Measurements from ENCODE around the gene CXCR2.
"Not testable (repeated sequence)": the region's sequence is repeated elsewhere in the genome, so short reads cannot be mapped to it uniquely, and the experiment has no call there.

The CXCR2 gene

DNA sequence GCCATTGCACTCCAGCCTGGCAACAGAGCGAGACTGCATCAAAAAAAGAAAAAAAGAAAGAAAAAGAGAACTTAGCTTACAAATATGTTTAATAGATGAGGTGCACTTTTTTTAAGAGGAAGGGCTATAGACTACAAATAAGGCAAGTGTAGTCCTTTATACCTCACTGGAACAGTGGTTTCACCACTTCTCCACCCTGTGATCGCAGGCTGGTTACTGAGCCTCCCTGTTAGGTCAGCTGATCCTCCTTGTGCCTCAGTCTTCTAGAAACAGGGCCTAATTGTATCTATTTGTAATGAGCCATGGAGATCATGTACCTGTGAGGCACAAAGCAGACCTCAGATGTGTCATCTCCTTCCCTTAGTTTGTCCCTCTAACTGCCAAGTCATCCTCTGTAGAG lies 4.5 kb downstream of the CXCR2 start:
- DNase-seq (ENCODE audit: low spot score): no peak

DNA sequence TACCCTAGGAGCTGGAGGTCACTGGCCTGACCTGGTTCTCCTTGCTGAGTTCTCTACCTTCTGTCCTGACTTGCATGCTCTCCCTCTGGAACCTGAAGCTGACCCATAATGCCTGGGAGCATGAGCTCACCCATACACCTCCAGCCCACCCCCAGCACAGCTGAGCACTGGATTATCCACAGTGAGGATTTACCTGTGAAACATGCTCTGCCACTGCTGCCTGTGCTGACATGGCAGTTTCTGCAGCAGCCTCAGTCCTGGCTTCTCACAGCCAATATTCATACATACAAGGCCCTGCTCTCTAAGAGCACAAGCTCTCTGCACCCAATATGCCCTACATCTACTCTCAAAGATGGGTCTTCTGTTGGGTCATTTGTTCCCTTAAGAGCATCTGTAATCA lies 5.0 kb downstream of the CXCR2 start:
- DNase-seq (ENCODE audit: low spot score): no peak

DNA sequence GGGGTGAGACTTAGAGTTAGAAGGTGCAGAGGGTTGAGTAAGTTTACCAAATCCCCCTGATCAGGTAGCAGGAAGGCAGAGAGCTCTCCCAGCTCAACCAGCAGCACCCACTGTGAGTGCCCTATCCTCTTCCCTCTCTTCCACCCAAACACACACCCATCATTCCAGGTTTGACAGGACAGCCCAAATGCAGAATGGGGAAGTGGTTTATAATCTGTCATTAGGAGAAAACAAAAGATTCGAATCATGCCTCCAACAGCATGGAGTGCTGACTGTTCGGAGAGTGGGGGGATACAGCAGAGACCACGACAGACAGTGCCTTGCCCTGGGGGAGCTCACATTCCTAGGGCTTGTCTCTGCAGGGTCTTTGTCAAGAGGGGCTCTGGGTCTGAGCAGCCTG lies 11.7 kb downstream of the CXCR2 start:
- DNase-seq (ENCODE audit: low spot score): no peak

DNA sequence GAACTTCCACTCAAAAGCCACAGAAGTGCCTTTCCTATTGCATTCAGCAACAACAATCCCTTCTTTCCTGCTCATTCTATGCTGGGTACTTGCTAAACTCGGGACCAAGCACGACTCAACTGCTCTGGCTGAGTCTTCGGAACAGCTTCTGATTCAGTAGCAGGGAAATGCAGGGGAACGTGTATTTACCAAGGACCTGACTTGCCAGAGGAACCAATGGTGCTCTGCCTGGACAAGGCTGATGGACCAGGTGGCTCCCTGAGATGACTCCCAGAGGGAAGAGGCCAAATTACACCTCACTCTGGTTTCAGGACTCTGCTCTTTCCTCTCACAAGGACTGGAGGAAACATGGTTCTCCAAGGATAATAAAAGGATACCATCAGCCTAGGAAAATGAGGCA lies 12.2 kb downstream of the CXCR2 start:
- DNase-seq (ENCODE audit: low spot score): no peak

DNA sequence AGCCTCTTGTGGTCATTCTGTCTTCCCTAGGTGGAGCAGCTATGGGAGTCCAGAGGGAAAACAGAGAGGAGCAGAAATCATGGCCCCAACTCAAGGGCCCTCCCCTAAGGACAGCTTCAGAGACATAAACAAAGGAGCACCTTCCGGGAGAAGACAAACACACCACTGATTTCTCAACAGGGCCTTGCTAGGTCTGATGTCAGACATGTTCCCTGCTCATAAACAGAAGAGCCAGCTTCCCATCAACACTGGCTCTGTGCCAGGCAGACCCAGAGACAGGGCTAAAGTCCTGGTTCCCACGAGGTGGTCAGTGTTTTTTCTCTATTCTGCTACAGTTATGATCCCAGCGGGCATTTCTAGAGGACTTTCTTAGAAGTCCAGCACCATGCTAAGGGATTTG lies 19.3 kb downstream of the CXCR2 start:
- DNase-seq (ENCODE audit: low spot score): no peak

DNA sequence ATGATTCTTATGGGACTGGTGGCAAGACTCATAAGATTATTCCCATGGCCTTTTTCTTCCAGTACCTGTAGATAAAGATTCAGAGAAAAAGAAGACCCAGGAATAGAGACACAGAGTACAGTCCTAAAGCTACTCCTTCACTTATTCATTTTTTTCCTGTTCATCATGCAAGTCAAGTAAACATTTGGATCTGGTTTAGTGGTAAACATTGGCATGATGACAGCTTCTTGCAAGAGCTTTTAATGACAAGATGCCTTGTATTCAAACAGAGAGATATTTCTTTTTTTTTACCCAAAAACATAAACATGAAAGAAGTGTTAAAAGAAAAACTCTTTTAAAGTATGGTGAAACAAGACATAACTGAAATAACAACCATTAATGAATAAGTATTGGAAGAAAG lies 20.2 kb downstream of the CXCR2 start:
- no peak for DNase-seq (ENCODE audit: low spot score)

DNA sequence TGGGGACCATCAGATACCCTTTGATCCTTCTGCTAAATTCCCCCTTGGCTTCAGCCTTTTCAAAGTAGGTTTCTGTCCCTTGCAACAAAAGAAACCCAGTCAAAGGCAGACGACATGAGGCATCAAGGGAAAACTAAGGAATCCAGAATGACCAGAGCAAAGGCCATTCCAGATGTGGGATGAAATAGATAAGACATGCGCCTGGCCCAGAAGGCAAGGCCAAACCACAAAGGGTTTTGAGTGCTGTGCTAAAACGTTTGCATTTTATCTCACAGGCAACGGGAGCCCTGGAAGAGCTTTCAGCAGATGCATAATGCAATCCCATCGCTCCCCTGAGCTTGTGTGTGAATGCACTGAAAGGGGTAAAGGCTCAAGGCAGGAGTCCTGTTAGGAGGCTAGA lies 23.3 kb downstream of the CXCR2 start:
- DNase-seq (ENCODE audit: low spot score): no peak

DNA sequence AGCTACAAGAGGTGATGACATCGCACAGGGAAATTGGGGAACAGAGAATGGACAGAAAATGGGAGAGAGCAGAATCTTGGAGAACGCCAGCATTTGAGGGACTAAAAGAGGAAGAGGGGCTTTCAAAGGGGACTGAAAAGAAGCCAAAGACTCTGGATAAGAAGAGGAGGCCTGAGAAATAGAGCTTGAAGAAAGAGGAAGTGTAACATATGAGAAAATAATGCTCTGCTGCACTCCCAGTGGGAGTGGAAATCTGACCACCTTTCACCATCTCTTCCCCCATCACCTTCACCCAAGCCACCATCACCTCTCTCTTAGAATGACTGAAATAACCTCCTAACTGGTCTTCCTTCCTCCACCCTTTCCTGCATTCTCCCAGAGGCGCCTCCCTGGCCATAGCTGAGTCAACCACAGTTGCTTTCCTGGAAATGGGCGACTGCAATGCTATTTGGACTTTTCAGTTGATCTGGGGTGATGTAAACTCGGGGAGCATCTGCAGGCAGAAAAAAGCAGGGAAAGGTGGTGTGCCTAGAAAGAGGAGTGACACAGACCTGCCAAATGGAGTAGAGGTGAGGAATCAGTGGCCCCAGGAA lies 24.1 kb downstream of the CXCR2 start:
- no peak for DNase-seq (ENCODE audit: low spot score)

DNA sequence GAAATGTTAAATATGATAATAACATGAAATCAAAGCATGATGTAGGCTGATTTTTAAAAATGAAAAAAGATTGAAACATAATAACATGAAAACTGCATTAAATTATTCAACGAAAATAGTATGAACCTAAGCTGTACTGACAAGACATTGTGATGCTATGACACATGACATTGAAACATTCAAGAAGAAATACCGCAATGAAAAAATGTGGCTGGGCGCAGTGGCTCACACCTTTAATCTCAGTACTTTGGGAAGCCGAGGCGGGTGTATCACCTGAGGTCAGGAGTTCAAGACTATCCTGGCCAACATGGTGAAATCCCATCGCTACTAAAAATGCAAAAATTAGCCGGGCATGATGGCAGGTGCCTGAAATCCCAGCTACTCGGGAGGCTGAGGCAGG lies 26.3 kb downstream of the CXCR2 start:
- no peak for DNase-seq (ENCODE audit: low spot score)

DNA sequence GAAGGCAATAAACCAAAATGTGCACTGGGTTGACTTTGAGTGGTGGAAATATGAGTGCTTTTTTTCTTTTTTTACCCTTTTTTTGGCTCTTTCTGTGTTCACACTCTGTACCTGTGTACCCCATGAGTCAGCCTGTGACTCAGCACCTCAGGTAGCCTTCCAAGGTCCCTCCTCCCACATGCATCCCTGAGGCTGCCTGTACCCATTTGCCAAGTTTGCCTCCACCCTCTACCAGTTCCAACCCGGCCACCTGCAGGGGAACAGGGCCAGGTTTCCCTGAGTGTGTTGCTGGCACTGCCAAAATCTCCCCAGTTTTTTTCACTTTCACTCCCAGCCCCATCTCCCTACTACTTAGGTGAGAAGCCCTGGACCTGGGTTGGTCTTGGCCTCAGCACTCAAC lies 26.9 kb downstream of the CXCR2 start:
- no peak for DNase-seq (ENCODE audit: low spot score)

DNA sequence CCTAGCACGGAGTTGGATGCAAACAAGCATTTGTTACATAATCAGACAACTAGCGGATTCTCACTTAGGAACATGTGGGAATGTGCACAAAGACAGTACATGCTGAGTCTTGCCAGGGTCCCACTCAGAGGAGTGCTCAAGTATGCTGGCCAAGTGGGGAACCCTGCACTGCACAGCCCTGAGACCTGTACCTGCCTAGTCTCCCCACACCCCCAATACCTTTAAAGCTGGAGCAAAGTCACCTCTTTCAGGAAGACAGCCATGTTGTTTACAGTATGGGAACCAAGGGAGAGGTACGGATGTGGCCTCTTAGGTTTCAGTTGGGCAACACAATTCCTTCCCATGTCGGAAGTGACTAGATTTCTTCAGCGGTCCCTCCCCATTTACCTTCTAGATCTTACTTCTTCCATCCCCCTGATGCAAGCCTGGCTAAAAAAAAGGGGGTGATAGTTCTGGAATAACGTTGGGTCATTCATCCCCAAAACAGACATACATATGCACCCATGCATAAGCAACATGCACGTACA lies 30.2 kb downstream of the CXCR2 start:
- no peak for DNase-seq (ENCODE audit: low spot score)

DNA sequence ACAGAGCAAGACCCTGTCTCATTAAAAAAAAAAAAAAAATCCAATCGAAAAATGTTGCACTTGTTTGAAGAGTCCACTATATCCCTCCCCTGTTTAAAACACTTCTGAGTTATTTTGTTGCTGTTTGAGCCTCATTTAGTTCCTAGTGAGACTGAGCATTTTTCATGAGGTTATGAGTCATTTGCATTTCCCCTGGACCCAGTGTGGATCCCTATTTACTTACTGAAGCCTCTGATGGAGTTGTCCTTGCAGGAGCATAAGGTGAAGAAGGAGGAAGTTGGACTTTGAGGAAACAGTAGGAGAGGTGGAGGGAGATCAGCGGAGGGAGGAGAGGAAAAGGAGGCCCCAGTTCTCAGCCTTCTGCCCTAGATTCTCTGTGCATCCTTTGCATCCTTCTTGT lies 35.8 kb downstream of the CXCR2 start:
- no peak for DNase-seq (ENCODE audit: low spot score)

DNA sequence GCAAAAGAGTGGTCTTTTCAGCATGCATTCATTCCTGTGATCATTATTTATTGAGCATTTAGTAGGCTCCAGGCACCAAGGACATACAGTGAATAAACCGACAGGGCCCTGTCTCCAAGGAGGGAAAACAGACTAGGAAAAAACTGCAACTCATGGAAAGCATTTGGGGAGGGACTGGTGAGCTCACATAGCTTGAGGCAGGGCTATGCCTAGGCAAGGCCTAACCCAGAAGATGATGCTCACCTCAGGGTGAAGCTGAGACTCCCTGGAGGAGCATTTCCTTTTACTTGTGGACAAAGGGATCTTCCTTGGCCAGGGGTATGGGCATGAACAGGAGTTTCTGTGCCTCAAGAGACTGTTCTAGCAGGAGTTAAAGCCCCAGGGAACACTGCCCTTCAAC lies 37.0 kb downstream of the CXCR2 start:
- DNase-seq (ENCODE audit: low spot score): no peak

DNA sequence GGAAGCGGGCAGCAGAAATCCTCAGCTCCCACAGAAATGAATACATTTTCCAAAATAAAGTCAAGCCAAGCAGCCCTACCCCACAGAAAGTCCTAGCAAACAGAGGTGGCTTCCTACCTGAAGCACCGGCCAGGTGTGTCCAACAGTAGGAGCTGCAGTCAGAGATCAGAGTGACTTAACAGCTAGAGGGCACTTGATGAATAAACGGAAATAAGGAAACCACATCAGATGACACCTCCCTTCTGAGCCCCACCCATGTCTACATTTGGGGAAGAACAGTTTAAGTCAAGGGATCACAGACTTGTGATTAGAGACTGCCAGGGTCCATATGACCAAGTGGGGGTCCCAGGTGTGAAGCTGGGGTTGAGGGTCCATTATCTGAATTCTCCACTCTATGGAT lies 41.0 kb downstream of the CXCR2 start, which contains the start of gene CXCR1:
Gene CXCR1 (minus strand): TSS at position 172 of the 400 bp plus-strand sequence. CDS start 1,751 bp downstream, outside the sequence.
- DNase-seq (ENCODE audit: low spot score): no peak

DNA sequence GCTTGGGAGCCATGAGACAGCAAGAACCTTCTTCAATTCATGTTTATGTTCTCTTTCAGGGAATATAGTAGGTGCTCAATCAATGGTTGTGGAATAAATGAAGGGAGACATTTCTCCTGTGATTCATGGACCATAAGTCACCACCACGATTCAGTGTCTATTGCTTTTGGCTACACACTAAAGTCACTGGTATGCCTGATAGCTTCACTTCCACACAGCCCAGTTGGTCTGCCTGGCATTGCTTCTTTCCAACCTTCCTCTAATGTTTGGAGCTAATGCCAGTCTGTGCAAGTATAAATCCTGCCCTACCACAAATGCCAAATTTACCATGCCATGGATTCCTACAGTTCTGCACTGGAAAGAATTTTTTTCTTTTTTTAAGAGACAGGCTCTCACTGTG lies 42.2 kb downstream of the CXCR2 start:
- no peak for DNase-seq (ENCODE audit: low spot score)

DNA sequence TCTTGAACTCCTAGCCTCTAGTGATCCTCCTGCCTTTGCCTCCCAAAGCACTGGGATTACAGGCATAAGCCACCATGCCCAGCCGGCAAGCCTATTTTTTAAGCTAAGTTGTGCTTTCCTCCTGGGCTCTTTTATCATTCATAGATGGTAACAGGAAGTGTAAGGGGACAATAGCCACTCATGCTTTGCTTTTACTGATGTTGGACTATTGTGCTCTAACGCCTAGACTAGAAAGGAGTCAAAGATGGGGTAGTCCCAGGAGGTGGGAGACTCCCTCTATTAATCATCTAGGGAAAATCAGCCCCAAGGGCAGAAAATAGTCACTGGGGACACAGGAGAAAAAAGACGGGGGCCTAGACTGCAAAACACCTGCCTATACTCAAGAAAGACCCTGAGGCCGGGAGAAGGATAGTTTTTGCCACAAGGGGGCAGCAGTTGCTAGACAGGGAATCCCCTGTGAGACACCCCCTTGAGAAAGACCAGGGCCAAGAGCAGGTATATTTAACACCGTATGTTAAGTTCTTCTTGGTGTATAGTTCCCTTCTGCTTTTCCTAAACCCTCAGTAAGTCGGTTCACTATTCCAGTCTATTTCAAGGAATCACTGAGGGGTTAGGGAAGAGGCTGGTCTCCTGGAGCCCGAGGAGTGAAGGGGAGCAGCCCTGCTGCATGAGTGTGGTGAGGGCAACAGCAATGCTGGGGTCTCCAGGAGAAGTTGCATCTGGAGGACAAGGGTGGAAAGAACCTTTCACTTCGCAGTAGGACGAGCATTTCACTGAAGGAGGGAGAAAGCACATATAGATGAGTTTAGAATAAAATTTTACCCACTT lies 43.0 kb downstream of the CXCR2 start:
- no peak for DNase-seq (ENCODE audit: low spot score)

DNA sequence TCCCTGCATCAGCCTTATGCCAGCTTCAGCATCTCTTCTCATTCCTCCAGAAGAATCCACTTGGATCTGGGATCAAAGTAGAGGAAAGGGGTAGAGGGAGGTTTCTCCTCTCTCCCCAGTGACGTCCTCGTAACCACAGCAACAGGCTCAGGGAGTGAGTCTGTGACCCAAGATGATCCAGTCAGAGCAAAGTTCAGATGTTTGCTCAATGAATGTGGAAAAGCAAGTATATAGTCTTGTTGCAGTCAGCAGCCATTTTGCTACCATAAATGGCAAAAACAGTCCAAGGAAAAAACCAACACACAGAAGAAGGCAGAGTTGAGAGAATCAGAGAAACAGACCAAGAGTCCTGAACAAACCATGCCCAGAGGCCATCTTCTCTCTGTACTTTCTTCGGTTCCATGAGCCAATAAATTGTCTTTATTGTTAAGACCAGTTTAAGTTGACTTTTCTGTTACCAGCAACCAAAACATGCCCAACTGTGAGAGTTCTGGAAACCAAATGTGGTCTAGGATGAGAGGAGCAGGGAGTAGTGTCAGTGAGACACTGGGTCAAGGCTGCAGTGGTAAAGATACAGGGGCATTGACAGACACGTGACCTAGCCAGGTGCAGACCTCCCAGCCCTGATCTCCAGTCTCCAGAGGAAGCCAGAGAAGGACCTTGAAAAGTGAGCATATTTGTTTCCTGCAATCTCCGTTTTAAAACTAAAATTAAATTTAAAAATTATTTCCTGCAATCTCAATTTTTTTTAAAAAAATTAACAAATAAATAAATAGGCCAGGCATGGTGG lies 44.1 kb downstream of the CXCR2 start:
- no peak for DNase-seq (ENCODE audit: low spot score)

DNA sequence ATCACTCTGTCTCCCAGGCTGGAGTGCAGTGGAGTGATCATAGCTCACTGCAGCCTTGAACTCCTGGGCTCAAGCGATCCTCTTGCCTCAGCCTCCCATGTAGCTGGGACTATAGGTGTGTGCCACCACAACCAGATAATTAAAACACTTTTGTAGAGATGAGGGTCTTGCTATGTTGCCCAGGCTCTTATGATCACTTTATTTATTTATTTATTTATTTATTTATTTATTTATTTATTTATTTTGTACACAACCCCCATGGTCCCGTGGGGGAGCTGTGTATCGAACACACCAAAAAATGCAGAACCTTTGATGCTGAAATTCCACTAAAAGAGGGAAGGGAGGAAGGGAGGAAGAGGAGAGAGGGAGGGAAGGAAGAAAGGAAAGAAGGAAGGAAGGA lies 45.9 kb downstream of the CXCR2 start:
- not testable (repeated sequence) for DNase-seq (ENCODE audit: low spot score)

DNA sequence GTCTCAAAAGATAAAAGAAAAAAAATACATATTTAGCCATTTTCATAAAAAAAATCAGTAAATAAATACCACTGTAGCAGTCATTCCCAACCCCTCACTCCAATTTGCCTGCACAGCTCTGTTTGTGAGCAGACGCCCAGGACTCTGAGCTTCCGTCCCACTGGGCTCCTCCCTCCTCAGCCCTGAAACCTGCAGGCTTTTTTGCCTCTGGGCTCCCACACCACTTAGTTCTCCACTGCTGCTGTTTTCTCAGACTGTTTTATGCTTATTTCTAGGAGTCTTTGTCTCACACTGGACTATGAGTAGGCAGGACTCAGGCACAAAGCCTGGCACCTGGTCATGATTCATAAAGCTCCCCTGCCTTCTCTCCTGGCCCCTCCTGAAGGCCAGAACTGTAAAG lies 47.0 kb downstream of the CXCR2 start:
- no peak for DNase-seq (ENCODE audit: low spot score)

DNA sequence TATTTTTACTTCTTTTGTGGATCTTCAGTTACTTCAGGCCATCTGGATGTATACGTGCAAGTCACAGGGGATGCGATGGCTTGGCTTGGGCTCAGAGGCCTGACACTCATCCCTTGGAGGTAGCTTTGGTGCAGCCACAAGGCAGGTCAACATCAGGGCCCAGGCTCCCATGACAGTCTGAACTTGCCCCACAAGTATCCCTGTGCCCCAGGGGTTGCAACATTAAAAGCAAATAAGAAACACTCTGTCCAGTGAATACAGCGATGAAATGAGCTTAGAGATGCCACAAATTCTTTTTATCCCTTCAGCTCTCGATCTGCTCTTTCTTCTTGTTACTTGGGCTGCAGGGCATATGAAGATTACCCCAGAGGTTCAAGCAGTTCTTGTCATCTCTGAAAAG lies 54.0 kb downstream of the CXCR2 start:
- DNase-seq (ENCODE audit: low spot score): no peak

DNA sequence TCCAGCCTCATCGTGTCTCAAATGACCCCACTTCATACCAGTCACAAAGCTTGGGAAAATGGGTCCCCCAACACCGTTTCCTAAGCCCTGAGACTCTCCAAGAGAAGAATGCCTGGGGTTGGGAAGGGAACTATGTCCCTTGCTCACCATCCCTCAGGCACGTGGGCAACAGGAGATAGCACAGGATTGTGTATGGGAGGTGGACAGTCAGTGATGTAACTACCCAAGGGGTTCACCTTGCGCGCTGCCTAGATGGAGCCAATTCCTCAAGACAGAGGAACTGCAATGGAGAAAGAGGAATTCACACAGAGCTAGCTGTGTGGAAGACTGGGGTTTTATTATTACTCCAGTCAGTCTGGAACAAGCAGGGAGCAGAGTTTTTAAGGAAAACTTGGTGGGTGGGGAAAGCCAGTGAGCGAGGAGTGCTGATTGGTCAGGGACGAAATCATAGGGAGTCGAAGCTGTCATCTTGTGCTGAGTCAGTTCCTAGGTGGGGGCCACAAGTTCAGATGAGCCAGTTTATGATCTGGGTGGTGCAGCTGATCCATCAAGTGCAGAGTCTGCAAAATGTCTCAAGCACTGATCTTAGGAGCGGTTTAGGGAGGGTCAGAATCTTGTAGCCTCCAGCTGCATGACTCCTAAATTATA lies 54.8 kb downstream of the CXCR2 start:
- no peak for DNase-seq (ENCODE audit: low spot score)

DNA sequence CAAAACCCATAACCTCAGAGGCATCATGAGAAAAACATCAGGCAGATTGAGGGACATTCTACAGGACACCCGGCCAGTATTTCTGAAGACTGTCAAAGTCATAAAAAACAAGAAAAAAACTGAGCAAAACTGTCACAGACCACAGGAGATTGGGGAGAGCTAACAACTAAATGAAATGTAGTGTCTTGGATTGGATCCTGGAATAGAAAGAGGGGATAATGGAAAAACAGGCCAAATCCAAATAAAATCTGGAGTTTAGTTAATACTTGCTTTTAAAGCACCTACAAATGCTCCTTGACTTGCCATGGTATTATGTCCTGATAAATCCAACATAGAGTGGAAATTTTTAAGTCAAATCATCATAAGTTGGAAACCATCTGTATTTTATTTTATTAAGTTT lies 58.5 kb downstream of the CXCR2 start:
- DNase-seq (ENCODE audit: low spot score): no peak

Measured in putamen (tissue), 1 donor.